Islet precursor cell (in vitro differentiated cells): Measurements from ENCODE around the gene HIVEP3.

Experiments used
- DNase-seq: peaks from one replicate; pipeline ENCODE4 v3.0.0-alpha.2; 2018

HIVEP3 gene

GRCh38 chr1:41844781-41845272 is 73.9 kb downstream of the HIVEP3 start:
- DNase-seq: no peak

- DNase-seq: no peak
These were observed 74.5 kb downstream of the HIVEP3 start for GRCh38 chr1:41844255-41844654.

GRCh38 chr1:41842993-41843755 is 75.5 kb downstream of the HIVEP3 start:
- no peak for DNase-seq

GRCh38 chr1:41842326-41842725 is 76.4 kb downstream of the HIVEP3 start:
- no peak for DNase-seq

- peak; percentile 80 for DNase-seq
These were observed 78.0 kb downstream of the HIVEP3 start for GRCh38 chr1:41840592-41841246.

GRCh38 chr1:41838266-41838665 is 80.5 kb downstream of the HIVEP3 start:
- no peak for DNase-seq

GRCh38 chr1:41837691-41838090 is 81.0 kb downstream of the HIVEP3 start:
- no peak for DNase-seq

- no peak for DNase-seq
These were observed 83.2 kb downstream of the HIVEP3 start for GRCh38 chr1:41835485-41835884.

- no peak for DNase-seq
These were observed 85.2 kb downstream of the HIVEP3 start for GRCh38 chr1:41833519-41834000.

GRCh38 chr1:41830726-41831125 is 88.0 kb downstream of the HIVEP3 start:
- no peak for DNase-seq

GRCh38 chr1:41827991-41828570 is 90.6 kb downstream of the HIVEP3 start:
- DNase-seq: no peak

- peak; percentile 95 for DNase-seq
These were observed 95.3 kb downstream of the HIVEP3 start for GRCh38 chr1:41823471-41823870.

- no peak for DNase-seq
These were observed 95.9 kb downstream of the HIVEP3 start for GRCh38 chr1:41822866-41823265.

GRCh38 chr1:41819843-41820242 is 98.9 kb downstream of the HIVEP3 start:
- DNase-seq: no peak

GRCh38 chr1:41819069-41819468 is 99.7 kb downstream of the HIVEP3 start:
- DNase-seq: no peak

GRCh38 chr1:41816061-41816460 is 102.7 kb downstream of the HIVEP3 start:
- no peak for DNase-seq

- DNase-seq: no peak
These were observed 104.7 kb downstream of the HIVEP3 start for GRCh38 chr1:41813755-41814745.

GRCh38 chr1:41813226-41813625 is 105.5 kb downstream of the HIVEP3 start:
- DNase-seq: no peak

- DNase-seq: peak; percentile 79
These were observed 106.3 kb downstream of the HIVEP3 start for GRCh38 chr1:41812453-41812852.

- peak; percentile 87 for DNase-seq
These were observed 106.7 kb downstream of the HIVEP3 start for GRCh38 chr1:41812051-41812450.

- no peak for DNase-seq
These were observed 107.5 kb downstream of the HIVEP3 start for GRCh38 chr1:41811051-41811795.

GRCh38 chr1:41810446-41810845 is 108.3 kb downstream of the HIVEP3 start:
- DNase-seq: peak; percentile 75
